GM12872 (cell line): ENCODE data around the gene ZFP64.
A peak's percentile ranks its signal among the peaks of the same experiment; 100 is the strongest.

Experiments
- CTCF ChIP-seq: IDR thresholded peaks from 3 replicates; pipeline ENCODE4 v1.5.1; 2011; ENCODE audit warnings: low read depth, mild to moderate bottlenecking, low read length, moderate library complexity; ENCODE audit not compliant: insufficient read depth

Gene ZFP64

DNA sequence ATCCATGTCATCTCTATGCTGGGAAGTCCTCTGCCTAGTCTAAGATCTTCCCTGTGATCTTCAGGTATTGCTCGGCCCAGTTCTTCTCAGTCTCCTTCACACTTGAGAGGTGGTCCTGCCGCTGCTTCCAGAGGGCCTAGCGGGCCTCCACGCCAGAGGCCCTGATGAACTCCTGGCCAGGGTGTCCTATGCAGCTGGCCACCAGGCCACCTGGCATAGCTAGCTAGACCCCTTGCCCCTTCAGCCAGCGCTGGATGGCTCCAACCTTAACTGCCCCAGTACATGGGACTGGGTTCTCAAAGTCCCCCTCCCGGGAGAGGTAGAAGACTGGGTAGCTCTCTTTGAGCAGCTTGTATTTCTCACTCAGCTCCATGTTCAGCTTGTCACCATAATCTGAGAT lies 81.1 kb downstream of the ZFP64 start:
- TF ChIP-seq CTCF: no peak

DNA sequence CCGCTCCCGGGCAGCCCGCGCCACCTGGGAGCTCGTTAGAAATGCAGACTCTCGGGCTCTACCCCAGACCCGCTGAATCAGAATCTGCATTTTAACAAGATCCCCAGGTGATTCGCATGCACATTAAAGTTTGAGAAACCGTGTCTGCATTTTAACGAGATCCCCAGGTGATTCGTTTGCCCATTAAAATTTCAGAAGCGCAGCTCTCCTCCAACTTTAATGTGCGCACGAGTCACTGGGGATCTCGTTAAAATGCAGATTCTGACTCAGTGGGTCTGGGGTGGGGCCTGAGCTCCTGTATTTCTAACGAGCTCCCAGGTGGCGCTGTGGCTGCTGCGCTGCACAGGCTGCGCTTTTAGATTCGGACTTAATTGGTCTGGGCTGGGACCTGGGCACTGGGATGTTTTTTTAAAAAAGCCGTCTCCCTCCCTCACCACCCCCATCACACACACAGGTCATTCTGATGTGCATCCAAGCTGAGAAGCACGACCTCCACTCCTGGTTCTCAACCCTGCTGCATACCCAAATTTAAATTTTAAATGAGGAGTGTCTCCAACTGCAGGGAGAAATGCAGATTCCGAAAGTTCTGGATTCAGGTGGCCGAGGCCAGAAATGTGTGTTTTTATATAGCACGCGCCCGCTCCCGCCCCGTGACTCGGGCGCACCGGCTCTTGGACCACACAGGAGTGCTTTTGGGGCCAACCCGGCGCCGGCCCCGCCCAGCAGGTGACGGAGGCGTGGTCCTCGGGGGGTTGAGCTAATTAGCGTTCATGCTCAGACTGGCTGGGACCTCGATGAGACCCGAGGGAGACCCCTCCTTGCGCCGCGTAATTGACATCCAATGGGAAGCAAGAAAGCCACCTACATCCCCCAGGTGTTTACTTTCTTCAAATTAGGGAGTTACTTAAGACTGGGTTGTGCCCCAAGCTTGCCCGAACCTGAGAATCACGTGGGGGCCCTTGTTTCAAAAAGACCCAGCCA lies 85.8 kb downstream of the ZFP64 start:
- peak; percentile 11; the same call in 1 of the 3 replicates for TF ChIP-seq CTCF

DNA sequence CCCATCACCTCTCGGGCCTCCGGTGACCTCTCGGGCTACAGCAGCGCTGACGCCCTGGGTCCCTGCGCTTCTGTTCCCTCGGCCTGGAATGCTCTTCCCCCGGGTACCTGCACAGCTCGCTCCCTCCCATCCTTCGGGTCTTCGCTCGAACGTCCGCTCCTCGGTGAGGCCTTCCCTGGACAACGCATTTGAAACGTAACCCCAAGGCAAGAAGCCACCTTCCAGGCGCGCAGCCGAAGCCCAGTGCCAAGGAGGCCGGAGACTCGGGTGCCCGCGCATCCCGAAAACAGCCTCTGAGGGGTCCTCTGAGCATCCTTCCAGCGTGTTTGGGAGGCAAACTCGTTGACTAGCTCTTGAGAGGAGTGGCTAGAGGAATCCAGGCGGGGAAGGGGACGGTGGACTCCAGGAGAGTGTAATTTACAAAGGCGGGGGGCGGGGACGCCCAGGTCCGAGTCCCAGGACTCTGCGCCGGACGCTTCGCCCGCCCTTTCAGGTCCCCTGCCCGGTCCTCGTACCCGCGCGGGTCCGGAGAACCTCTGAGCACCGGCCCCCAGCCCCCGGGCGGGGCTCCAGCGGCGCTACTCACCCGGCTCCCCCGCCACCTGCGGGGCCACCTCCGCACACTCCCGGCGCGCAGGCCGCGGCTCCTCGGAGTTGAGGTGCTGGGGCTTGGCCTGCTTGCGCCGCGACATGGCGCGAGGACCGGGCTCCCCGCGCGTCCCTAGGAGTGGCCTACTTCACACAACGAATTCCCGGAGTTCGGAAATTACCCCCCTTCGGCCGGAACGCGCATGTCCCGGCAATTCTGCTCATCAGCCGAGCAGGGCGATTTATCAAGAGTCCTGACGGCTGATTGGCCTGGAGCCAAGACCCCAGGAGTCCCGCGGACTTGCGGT lies 86.8 kb downstream of the ZFP64 start:
- TF ChIP-seq CTCF: no peak

DNA sequence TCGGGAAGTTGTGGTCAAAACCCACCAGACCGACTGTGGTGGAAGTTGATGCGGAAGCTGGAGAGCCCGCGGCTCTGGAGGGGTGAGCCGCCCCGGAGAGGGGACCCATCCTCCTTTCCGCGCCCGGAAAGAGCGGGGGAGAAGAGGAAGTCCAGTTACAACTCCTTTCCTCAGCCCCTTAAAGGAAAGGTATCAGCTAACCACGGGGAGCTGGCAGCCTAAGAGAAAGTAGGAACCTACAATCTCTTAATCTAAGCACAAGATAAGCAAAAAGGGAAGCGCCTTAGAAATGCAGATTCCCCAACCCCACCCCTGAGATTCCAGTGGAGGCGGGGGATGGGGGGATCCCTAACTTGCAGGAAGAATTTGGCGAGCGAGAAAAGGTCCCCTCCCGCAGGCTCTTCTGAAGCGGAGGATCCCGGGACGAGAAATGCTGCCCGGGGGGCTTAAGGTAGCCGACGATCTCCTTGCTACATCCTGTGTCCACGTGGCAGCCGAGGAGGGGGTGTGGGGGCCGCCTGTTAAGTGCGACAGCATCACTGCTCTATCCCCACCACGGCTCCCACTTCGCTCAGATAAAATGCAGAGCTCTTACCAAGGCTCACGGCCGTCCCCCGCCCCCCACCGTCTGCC lies 87.5 kb downstream of the ZFP64 start:
- TF ChIP-seq CTCF: no peak

DNA sequence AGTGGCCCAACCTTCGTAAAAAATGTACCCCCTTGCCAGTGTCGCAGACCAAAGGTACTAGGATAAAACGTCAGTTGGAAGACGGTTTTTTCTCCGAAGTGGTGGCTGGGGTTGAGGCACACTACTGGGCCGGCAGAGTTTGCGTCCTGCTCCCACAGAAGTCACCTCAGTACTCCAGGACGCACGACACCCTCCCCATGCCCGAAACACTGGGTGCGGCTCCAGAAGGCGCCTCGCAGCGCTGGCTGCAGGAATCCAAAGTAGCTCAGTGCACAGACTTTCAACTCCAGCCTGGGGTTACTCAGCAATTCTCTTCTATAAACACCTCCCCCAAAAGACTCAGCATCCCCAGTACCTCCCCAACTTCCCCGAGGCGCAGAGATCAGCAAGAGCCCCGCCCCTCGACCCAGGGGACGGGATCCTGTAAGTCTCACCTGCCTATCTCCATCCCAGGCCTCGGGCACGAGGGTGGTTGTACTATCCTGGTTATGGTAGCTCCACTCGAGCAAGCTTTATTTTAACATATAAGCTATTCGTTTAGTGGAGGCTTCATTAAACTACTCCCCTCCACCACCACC lies 88.2 kb downstream of the ZFP64 start:
- TF ChIP-seq CTCF: no peak

GRCh38 chr20:52102559-52102958 lies 89.0 kb downstream of the ZFP64 start:
- no peak for TF ChIP-seq CTCF

DNA sequence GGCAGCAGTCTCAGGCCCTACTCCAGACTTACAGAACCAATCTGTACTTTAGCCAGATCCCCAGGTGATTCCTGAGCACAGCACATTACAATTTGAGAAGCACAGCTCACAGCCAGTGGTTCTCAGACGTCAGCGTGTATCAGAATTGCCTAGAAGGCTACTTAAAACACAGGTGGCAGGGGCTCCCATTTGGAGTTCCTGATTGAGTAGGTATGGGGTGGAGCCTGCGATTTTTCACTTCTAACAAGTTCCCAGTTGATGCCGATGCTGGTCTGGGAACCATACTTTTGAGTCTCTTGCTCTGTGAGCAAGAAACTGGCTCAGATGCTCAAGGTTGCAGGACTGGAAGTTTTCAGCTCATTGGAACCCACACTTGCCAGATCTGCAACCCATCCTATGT lies 89.5 kb downstream of the ZFP64 start:
- TF ChIP-seq CTCF: no peak
